Heart left ventricle (tissue), 16 donors: ENCODE results near the gene MAGI1. TPM values are rescaled to one million over a fixed set of nuclear protein-coding genes. Genes with fewer than 3 reads are reported as not detected.

Source experiments
- ATAC-seq, 4 donors: fragments of 200-7000 bp; cut with Tn5 transposase; one replicate each; pipeline ENCODE4 v1.9.1; 2020 to 2022; ENCODE audit warnings: moderate library complexity in 4 of 4, mild to moderate bottlenecking in 3 of 4, moderate number of reproducible peaks in 1 of 4
- DNase-seq, 5 donors: peaks; one replicate each; pipeline ENCODE4 v3.0.0-alpha.2; 2020
- H3K27ac ChIP-seq, 12 donors: fragments of 200-600 bp; sonication (generic) in 4 of 12; one replicate each; pipeline versions ENCODE4 v1.5.0 to v1.8.0; 2016 to 2022; ENCODE audit warnings: mild to moderate bottlenecking in 2 of 12
- H3K27me3 ChIP-seq, 9 donors: fragments of 200-600 bp; sonication (generic) in 2 of 9; one replicate each; pipeline versions ENCODE4 v1.5.1 to v1.8.0; 2016 to 2022; ENCODE audit warnings: mild to moderate bottlenecking in 3 of 9
- H3K36me3 ChIP-seq, 9 donors: fragments of 200-600 bp; sonication (generic) in 2 of 9; one replicate each; pipeline versions ENCODE4 v1.5.0 to v1.8.0; 2018 to 2022; ENCODE audit warnings: mild to moderate bottlenecking in 2 of 9
- H3K4me1 ChIP-seq, 12 donors: fragments of 200-600 bp; sonication (generic) in 4 of 12; one replicate each; pipeline versions ENCODE4 v1.5.0 to v1.8.0; 2016 to 2022; ENCODE audit warnings: mild to moderate bottlenecking in 3 of 12
- H3K4me3 ChIP-seq, 12 donors: fragments of 200-600 bp; sonication (generic) in 4 of 12; one replicate each; pipeline versions ENCODE4 v1.5.0 to v1.8.0; 2017 to 2022; ENCODE audit warnings: mild to moderate bottlenecking in 9 of 12, moderate library complexity in 4 of 12
- H3K9me3 ChIP-seq, 12 donors: fragments of 200-600 bp; sonication (generic) in 4 of 12; one replicate each; pipeline versions ENCODE4 v1.5.0 to v1.8.0; 2016 to 2022; ENCODE audit warnings: mild to moderate bottlenecking in 1 of 12
- POLR2A ChIP-seq, 2 donors: fragments of 450-650 bp; IDR thresholded peaks; one replicate each; pipeline ENCODE4 v1.6.1; 2017; ENCODE audit warnings: antibody characterized with exemption in 2 of 2, mild to moderate bottlenecking in 2 of 2, moderate library complexity in 2 of 2
- WGBS, 4 donors: extraction: QIAGEN DNeasy Blood & Tissue Kit in 2 of 4; methylation state at CpG; one replicate each; pipeline versions ENCODE4 v1.1.5 to v1.1.7; 2013 to 2018; 5-methylcytosine and 5-hydroxymethylcytosine counted together
- intact Hi-C, 10 donors: fragments of 100-400 bp; cut with DNase I; formaldehyde crosslinking; loops; one replicate each; pipeline versions ENCODE4 v1.11.1 to v1.14.2; 2022
- polyA plus RNA-seq, 2 donors: library from polyadenylated mRNA; stranded (reverse); fragments of 200-250 nt; gene quantifications; one replicate each; pipeline ENCODE4 v1.2.3, GENCODE V29; 2013
- total RNA-seq, 9 donors: library from RNA; depleted of rRNA in 2 of 9; stranded (reverse); fragments of >200 nt in 2 of 9; fragmentation: NEBNext Ultra II Directional in 3 of 9; extraction: Animal tissue kit (Norgen Biotek cat#: 25700) in 3 of 9; gene quantifications; one replicate each; pipeline versions ENCODE4 v1.1.0 to v1.2.4, GENCODE V29; 2016 to 2023
- TF ChIP-seq, protein P1 (sequence below), 12 donors: fragments of 200-600 bp; sonication (generic) in 4 of 12; IDR thresholded peaks; one replicate each; pipeline versions ENCODE4 v1.5.0 to v1.8.0; 2018 to 2022; ENCODE audit warnings: antibody characterized with exemption in 12 of 12, mild to moderate bottlenecking in 5 of 12
- donor health status: ischemic (EF 13 %, LVEDD 7.1; RV severe dilation, severe dysfunction).
- donor health status: healthy with polysubstance abuse.
- donor health status: DM: no; HTN: yes; CAD: no.
- donor health status: DM: no; HTN: no; CAD: no.
- donor health status: ischemic (EF 25% LVEDD 6.9; RV normal size, moderate dysfunction).
- donor health status: ischemic (EF 25% LVEDD 5.7; RV mildly dilated, moderate dysfunction).
- donor health status: healthy.
- donor health status: DM: yes; HTN: yes; CAD: no.
- donor health status: ischemic (EF 35%, LVEDD 5.7; RV mildly dilated, moderate dysfunction).
- donor health status: nonischemic (EF 11% LVEDD 7.7; RV severe dilation, severe dysfunction).
- donor health status: DM: yes; HTN: yes; CAD: no.
- donor health status: PGD.
- donor health status: ischemic (EF 29% LVEDD 5.4; RV normal size, mild dysfunction).
- donor health status: nonischemic (EF 23%, LVEDD 6.1; RV moderate dilation, normal function).

MAGI1 gene
- total and polyA plus RNA-seq, 11 donors = 18.5 to 52.1 (median 31.4) TPM

DNA sequence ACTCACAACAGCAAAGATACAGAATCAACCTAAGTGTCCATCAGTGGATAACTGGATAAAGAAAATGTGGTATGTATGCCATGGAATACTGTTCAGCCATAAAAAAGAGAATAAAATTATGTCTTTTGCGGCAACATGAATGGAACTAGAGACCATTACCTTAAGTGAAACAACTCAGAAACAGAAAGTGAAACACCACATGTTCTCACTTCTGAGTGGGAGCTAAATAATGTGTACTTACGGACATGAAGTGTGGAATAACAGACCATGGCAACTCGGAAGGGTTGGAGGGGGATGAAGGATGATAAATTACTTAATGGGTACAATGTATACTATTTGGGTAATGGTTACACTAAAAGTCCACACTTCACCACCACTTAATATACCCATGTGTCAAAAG lies 600.6 kb downstream of the MAGI1 start:
- no peak overlapping the region for H3K27ac ChIP-seq
- no peaks in the 10 kb centered on the region for H3K9me3 ChIP-seq
- intact Hi-C loops = loop anchor here (2.0 to 10.0 kb wide), 10 partner anchors 234 to 906 kb away; no protein-coding TSS in a partner anchor
- TF ChIP-seq, protein P1, sequence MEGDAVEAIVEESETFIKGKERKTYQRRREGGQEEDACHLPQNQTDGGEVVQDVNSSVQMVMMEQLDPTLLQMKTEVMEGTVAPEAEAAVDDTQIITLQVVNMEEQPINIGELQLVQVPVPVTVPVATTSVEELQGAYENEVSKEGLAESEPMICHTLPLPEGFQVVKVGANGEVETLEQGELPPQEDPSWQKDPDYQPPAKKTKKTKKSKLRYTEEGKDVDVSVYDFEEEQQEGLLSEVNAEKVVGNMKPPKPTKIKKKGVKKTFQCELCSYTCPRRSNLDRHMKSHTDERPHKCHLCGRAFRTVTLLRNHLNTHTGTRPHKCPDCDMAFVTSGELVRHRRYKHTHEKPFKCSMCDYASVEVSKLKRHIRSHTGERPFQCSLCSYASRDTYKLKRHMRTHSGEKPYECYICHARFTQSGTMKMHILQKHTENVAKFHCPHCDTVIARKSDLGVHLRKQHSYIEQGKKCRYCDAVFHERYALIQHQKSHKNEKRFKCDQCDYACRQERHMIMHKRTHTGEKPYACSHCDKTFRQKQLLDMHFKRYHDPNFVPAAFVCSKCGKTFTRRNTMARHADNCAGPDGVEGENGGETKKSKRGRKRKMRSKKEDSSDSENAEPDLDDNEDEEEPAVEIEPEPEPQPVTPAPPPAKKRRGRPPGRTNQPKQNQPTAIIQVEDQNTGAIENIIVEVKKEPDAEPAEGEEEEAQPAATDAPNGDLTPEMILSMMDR (IDR thresholded peaks at IDR 0.05) = no peak
- no peak for TF ChIP-seq POLR2A (IDR thresholded peaks at IDR 0.05)
- H3K4me1 ChIP-seq = peaks cover 0 to 14% (median 6%) of the 10 kb centered on the region in 12 donors
- 79 to 94% (median 90%) methylated on average over 3 of the region's 3 CpGs for WGBS, 4 donors
- H3K4me3 ChIP-seq = no peak overlapping the region
- H3K27me3 ChIP-seq = no peaks in the 10 kb centered on the region
- ATAC-seq (no peak), DNase-seq (no peak)
- H3K36me3 ChIP-seq = peaks cover 0 to 64% (median 7%) of the 10 kb centered on the region in 9 donors

DNA sequence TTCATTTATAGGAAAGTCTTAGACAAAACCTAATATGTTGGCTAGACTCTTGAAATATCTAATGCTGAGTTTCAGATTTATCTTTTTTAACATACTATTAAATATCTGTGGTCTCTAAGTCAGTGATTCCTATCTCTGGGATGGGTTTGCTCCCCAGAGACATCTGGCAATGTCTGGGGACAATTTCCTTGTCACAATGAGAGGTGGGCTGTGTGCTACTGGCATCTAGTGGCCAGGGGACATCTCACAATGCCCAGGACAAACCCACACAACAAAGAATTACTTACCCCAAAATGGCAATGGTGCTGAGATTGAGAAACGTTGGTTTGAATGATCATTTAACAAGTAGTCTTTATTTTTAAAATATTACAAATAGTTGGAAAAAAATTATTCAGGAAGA lies 602.1 kb downstream of the MAGI1 start:
- DNase-seq = no peak
- no peak overlapping the region for H3K4me3 ChIP-seq
- no peak for ATAC-seq
- TF ChIP-seq POLR2A (IDR thresholded peaks at IDR 0.05) = no peak
- TF ChIP-seq, protein P1 (IDR thresholded peaks at IDR 0.05) = peak in 11 of 12 donors; percentile 25 to 56 (median 39)
- H3K36me3 ChIP-seq = peaks cover 0 to 72% (median 7%) of the 10 kb centered on the region in 9 donors
- no peak overlapping the region for H3K27ac ChIP-seq
- H3K27me3 ChIP-seq = no peaks in the 10 kb centered on the region
- intact Hi-C loops = loop anchor here (5.0 to 10.0 kb wide), 7 partner anchors 236 to 904 kb away; no protein-coding TSS in a partner anchor
- no peaks in the 10 kb centered on the region for H3K9me3 ChIP-seq
- peaks cover 0 to 24% (median 7%) of the 10 kb centered on the region in 12 donors for H3K4me1 ChIP-seq
- 57 to 63% (median 58%) methylated on average over 1 of the region's 1 CpG for WGBS, 4 donors

DNA sequence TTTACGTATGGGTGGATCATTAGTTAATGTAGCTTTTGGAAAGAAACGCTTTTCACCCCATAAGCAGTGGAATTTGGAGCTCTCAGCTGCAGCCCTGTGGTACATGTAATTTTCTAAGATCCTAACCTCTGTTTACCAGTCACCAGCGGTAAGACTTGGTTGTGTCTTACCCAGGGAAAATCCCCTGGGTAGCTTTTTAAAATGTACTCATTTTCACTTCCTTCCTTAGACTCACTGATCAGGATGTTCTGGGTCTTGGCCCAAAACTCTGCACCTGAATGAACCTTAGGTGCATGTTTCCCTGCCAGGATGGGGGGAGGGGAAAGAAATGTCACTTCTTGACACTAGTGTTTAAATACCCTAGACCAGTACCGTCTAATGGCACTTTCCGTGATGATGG lies 605.2 kb downstream of the MAGI1 start:
- no peak for ATAC-seq
- Histone ChIP-seq H3K27me3 (no peaks in the 10 kb centered on the region), H3K27ac (no peak overlapping the region), H3K9me3 (no peaks in the 10 kb centered on the region), H3K4me3 (no peak overlapping the region), H3K36me3 (peaks cover 0 to 92% (median 24%) of the 10 kb centered on the region in 9 donors), H3K4me1 (peaks cover 0 to 14% (median 0%) of the 10 kb centered on the region in 12 donors)
- 76 to 84% (median 83%) methylated on average over 5 of the region's 5 CpGs for WGBS, 4 donors
- no peak for DNase-seq
- TF ChIP-seq, protein P1 (IDR thresholded peaks at IDR 0.05) = no peak
- no peak for TF ChIP-seq POLR2A (IDR thresholded peaks at IDR 0.05)
- intact Hi-C loops = loop anchor here in 6 of 10 donors (10.0 kb wide), 3 partner anchors 241 to 761 kb away; no protein-coding TSS in a partner anchor

DNA sequence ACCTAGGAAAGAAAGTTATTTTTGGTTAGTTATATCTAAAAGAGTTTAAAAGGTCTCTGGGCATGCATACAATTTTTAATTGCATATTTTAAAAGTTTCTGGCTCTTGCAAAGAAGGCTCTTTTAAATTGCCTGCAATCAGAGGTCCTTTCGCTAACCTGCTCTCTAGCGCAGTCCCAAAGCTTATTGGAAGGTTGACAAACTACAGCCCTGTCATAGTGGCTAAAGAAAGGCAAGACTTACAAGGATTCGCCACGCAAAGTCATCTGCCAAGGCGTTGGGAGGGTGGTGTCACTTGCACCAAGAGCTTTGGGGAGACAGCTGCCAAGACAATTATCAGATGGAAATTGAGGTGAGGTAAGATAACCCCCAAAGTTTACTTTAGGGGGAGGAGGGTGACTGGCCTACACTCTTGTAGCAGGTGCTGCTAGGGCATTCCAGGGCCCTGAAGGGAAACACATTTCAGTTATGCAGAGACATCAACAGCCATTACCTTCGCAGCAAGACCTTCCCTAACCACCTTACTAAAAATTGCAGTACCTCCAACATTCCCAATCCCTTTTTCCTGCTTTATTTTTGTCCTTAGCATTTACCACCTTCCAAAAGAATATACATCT lies 606.2 kb downstream of the MAGI1 start:
- 75 to 83% (median 77%) methylated on average over 6 of the region's 6 CpGs for WGBS, 4 donors
- no peaks in the 10 kb centered on the region for H3K9me3 ChIP-seq
- peak in 2 of 4 donors; percentile 66 to 73 for ATAC-seq
- H3K27me3 ChIP-seq = no peaks in the 10 kb centered on the region
- no peak for DNase-seq
- TF ChIP-seq, protein P1 (IDR thresholded peaks at IDR 0.05) = no peak
- no peak for TF ChIP-seq POLR2A (IDR thresholded peaks at IDR 0.05)
- intact Hi-C loops = loop anchor here in 6 of 10 donors (10.0 kb wide), 3 partner anchors 242 to 762 kb away; no protein-coding TSS in a partner anchor
- no peak overlapping the region for H3K27ac ChIP-seq
- H3K36me3 ChIP-seq = peaks cover 0 to 92% (median 31%) of the 10 kb centered on the region in 9 donors
- peaks cover 0 to 14% (median 0%) of the 10 kb centered on the region in 12 donors for H3K4me1 ChIP-seq
- no peak overlapping the region for H3K4me3 ChIP-seq
